Measurements from ENCODE around the gene ZMYND11.

The ZMYND11 gene

DNA sequence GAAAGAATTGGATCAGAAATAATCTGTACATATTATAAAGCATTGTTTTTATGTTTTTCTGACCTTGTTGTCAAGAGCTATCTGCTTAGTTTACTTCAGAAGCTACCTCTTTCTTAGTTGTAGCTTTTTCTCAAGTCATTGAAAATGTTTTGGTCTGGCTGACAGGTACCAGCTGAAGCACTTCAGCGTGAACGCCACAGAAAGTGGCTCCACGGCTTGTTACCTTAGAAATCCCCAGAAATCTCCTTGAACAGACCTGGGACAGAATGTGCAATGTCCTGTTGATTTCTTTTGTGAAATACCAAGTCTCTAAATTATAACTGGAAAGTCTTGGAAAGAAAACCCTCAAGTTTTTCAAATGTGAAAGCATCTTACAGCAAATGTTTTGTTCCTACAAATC is 96.8 kb downstream of the ZMYND11 start:
- TF ChIP-seq, protein P1, sequence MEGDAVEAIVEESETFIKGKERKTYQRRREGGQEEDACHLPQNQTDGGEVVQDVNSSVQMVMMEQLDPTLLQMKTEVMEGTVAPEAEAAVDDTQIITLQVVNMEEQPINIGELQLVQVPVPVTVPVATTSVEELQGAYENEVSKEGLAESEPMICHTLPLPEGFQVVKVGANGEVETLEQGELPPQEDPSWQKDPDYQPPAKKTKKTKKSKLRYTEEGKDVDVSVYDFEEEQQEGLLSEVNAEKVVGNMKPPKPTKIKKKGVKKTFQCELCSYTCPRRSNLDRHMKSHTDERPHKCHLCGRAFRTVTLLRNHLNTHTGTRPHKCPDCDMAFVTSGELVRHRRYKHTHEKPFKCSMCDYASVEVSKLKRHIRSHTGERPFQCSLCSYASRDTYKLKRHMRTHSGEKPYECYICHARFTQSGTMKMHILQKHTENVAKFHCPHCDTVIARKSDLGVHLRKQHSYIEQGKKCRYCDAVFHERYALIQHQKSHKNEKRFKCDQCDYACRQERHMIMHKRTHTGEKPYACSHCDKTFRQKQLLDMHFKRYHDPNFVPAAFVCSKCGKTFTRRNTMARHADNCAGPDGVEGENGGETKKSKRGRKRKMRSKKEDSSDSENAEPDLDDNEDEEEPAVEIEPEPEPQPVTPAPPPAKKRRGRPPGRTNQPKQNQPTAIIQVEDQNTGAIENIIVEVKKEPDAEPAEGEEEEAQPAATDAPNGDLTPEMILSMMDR (IDR thresholded peaks at IDR 0.05; ENCODE audit: low read depth, low read length), result no peak
- in situ Hi-C loops (cut with HindIII; ENCODE audit: low sequenced_read_pairs), result no loop called here
- H3K4me3 ChIP-seq (ENCODE audit: low read depth, low read length), result no peak overlapping the region

DNA sequence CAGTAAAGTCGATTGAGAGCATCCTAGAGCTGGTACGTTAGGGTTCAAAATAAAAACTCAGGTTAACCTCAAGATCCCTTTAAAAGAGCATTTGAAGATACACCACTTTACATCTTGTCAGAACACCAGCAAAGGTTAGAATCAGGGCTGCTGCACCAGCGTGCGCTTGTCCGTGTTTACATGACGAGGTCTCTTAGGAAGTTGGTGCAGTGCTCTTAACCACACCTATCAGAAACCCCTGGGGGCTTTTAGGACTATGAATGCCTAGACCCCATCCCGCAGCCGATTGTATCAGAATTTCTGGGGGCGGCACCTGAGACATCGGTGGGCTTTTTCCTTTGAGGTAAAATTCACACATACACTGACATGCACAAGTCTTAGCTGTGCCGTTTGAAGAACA is 97.6 kb downstream of the ZMYND11 start:
- in situ Hi-C loops (cut with HindIII; ENCODE audit: low sequenced_read_pairs), result no loop called here

More for the DNA sequence above, 96.8 kb downstream of the ZMYND11 start:
- DNase-seq (ENCODE audit: low read depth, low spot score), result no peak

DNA sequence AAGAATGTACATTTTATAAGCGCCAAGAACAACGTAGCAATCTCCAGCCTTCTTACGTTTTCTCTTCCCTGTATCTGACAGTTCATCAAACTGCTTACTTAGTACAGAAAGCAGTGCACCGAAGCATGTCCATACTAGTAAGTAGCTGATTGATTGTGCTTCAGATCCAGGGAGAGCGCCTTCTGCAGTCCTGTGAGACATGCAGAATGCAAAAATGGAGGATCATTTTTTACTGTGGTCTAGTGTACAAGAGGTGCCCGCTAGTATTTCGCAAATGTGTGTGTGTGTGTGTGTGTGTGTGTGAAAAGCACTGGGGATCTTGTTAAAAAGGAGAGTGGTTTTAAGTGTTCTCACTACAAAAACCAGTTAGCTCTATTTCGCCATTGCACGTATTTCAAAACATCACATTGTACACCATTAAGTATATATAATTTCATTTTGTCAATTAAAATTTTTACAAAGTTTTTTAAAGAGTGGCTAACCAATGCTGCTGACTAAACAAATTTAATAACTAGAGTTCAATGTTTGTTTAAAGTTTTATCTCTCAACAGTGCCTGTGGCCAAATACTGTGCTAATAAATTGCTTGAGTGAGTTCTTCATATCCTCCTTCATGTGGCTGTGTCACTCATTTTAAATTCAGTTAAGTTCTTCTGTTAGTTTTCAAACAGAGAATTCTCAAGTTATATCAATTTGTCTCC is 99.6 kb downstream of the ZMYND11 start:
- H3K4me3 ChIP-seq (ENCODE audit: low read depth, low read length), result no peak overlapping the region
- TF ChIP-seq, protein P1 (IDR thresholded peaks at IDR 0.05; ENCODE audit: low read depth, low read length), result no peak
- no peak for DNase-seq (ENCODE audit: low read depth, low spot score)
- in situ Hi-C loops (cut with HindIII; ENCODE audit: low sequenced_read_pairs), result no loop called here

More for the DNA sequence above, 97.6 kb downstream of the ZMYND11 start:
- H3K4me3 ChIP-seq (ENCODE audit: low read depth, low read length), result no peak overlapping the region
- TF ChIP-seq, protein P1 (IDR thresholded peaks at IDR 0.05; ENCODE audit: low read depth, low read length), result no peak
- no peak for DNase-seq (ENCODE audit: low read depth, low spot score)

DNA sequence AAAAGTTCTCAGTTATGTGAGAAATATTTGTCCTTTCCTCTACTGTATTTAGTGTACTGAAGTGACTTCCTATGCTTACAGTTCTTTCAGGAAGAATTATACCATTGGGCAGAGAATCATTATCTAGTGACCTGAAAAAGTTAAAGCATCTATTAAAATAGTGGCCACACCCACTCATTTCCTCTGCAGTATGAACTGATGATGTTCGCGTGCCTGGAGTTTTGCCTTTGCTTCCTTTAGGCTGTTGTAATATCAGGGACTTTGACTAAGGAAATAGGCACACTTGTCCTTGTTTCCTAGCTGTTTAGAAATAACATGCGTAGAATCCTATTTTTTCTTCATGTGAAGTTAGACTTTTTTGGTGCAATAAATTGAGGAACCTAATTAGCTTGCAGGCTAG is 100.7 kb downstream of the ZMYND11 start:
- no peak for DNase-seq (ENCODE audit: low read depth, low spot score)
- H3K4me3 ChIP-seq (ENCODE audit: low read depth, low read length), result no peak overlapping the region
- in situ Hi-C loops (cut with HindIII; ENCODE audit: low sequenced_read_pairs), result no loop called here
- TF ChIP-seq, protein P1 (IDR thresholded peaks at IDR 0.05; ENCODE audit: low read depth, low read length), result no peak

DNA sequence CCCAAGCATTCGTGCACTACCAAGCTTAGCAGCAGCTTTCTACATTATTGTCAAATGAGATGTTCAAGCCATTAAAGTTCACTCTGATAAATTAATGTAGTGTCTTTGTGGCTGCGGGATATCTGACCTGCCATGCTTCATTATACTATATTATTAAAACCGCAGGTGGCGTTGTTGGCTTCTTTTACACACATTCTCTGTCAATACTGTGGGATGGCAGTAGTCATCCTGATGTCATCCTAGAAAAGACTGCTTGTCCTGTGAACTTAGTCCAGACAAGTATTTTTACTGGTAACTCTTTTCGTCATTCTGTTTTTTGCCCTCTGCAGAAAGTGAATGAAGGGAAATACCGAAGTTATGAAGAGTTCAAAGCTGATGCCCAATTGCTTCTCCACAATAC is 103.9 kb downstream of the ZMYND11 start:
- TF ChIP-seq, protein P1 (IDR thresholded peaks at IDR 0.05; ENCODE audit: low read depth, low read length), result no peak
- H3K4me3 ChIP-seq (ENCODE audit: low read depth, low read length), result no peak overlapping the region
- in situ Hi-C loops (cut with HindIII; ENCODE audit: low sequenced_read_pairs), result no loop called here
- DNase-seq (ENCODE audit: low read depth, low spot score), result peak; percentile 84

DNA sequence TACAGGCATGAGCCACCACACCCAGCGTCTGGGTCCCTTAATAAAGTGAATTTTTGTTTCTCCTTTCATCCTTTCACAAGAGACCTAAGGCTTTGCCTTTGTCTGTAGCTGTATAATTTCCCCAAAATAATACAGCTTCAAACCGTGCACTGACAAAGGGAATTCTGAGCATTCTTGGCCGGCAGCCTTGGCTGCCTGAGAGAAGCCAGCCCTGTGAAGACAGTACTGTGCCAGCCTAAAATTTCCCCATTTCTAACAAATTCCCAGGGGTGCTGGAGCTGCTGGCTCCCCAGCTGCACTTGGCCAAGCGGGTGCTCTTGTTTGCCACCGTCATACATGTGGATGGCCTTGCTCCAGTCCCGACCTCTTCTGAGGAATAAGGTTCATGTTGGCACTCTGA is 106.2 kb downstream of the ZMYND11 start:
- no peak for DNase-seq (ENCODE audit: low read depth, low spot score)
- H3K4me3 ChIP-seq (ENCODE audit: low read depth, low read length), result no peak overlapping the region
- in situ Hi-C loops (cut with HindIII; ENCODE audit: low sequenced_read_pairs), result no loop called here
- TF ChIP-seq, protein P1 (IDR thresholded peaks at IDR 0.05; ENCODE audit: low read depth, low read length), result no peak

All from astrocyte of the spinal cord (primary cell).